H1 (cell line): ENCODE data around the gene RNF130. TPM values are rescaled to one million over a fixed set of nuclear protein-coding genes. Genes with fewer than 3 reads are reported as not detected.

ENCODE experiments used
- CTCF ChIA-PET: fragments of 300-600 bp; sonication (Branson Sonifier 250); formaldehyde crosslinking; loops from one replicate; lab custom pipeline; 2021; ENCODE audit not compliant: partially characterized antibody; lab: Charles Lee
- POLR2A ChIA-PET: fragments of 300-600 bp; sonication (Branson Sonifier 250); formaldehyde crosslinking; loops from one replicate; lab custom pipeline; 2021; ENCODE audit warnings: inconsistent platforms; ENCODE audit not compliant: partially characterized antibody; lab: Charles Lee
- DNase-seq, 2 experiments: peaks; one replicate each; pipeline versions ENCODE4 v3.0.0 to v3.0.0-alpha.2; 2010 to 2022; ENCODE audit warnings: low spot score in 2 of 2, low read depth in 1 of 2, mixed read lengths in 1 of 2
- FAIRE-seq: peaks from 2 replicates; lab custom pipeline; 2011; peaks lifted over from hg19 to GRCh38; lab: Jason Lieb, UNC
- H2AFZ ChIP-seq: 2 replicates; pipeline ENCODE4 v1.8.1; 2012; ENCODE audit warnings: low read length, inconsistent platforms
- H2AK5ac ChIP-seq: 2 replicates; pipeline ENCODE4 v1.6.1; 2013; ENCODE audit warnings: low read depth, low read length
- H2BK120ac ChIP-seq: replicated peaks from 2 replicates; pipeline ENCODE3; 2013; ENCODE audit warnings: low read depth, low read length, inconsistent platforms
- H2BK12ac ChIP-seq: 2 replicates; pipeline ENCODE4 v1.6.1; 2013; ENCODE audit warnings: low read depth, low read length
- H2BK15ac ChIP-seq: 2 replicates; pipeline ENCODE4 v1.6.1; 2013; ENCODE audit warnings: low read length
- H2BK20ac ChIP-seq: 2 replicates; pipeline ENCODE4 v1.6.1; 2013; ENCODE audit warnings: low read length
- H2BK5ac ChIP-seq: 2 replicates; pipeline ENCODE4 v1.6.1; 2013; ENCODE audit warnings: low read depth, low read length
- H3K14ac ChIP-seq: 2 replicates; pipeline ENCODE4 v1.6.1; 2013; ENCODE audit warnings: inconsistent platforms; ENCODE audit not compliant: insufficient read length
- H3K18ac ChIP-seq: 2 replicates; pipeline ENCODE4 v1.6.1; 2013; ENCODE audit warnings: low read length; ENCODE audit errors: extremely low read depth
- H3K23ac ChIP-seq: 2 replicates; pipeline ENCODE4 v1.6.1; 2013; ENCODE audit warnings: inconsistent platforms; ENCODE audit not compliant: insufficient read length
- H3K23me2 ChIP-seq: 2 replicates; pipeline ENCODE4 v1.6.1; 2013; ENCODE audit warnings: low read depth, low read length
- H3K27ac ChIP-seq: 2 replicates; pipeline ENCODE4 v1.6.1; 2011; ENCODE audit warnings: low read depth, low read length, inconsistent platforms
- H3K27me3 ChIP-seq, 4 experiments: replicated peaks in 1 of 4; 1 replicate in 1 of 4; 2 replicates in 3 of 4; pipeline versions ENCODE4 v1.6.1 to v1.8.1; 2011 to 2013; ENCODE audit warnings: low read length in 3 of 4, mild to moderate bottlenecking in 3 of 4, inconsistent platforms in 2 of 4, mixed read lengths in 2 of 4, moderate library complexity in 1 of 4; ENCODE audit not compliant: control insufficient read depth in 3 of 4, insufficient read depth in 3 of 4; ENCODE audit errors: extremely low read depth in 1 of 4
- H3K36me3 ChIP-seq, 4 experiments: 2 replicates each; pipeline versions ENCODE4 v1.6.1 to v1.8.1; 2011 to 2013; ENCODE audit warnings: mild to moderate bottlenecking in 4 of 4, low read length in 3 of 4, moderate library complexity in 2 of 4, control low read depth in 1 of 4, inconsistent platforms in 1 of 4; ENCODE audit not compliant: insufficient read depth in 4 of 4, control insufficient read depth in 2 of 4
- H3K4ac ChIP-seq: replicated peaks from 2 replicates; pipeline ENCODE3; 2013; ENCODE audit warnings: low read length, low read depth, mixed read lengths, inconsistent platforms; ENCODE audit not compliant: insufficient read length
- H3K4me1 ChIP-seq, 4 experiments: replicated peaks in 1 of 4; 1 replicate in 1 of 4; 2 replicates in 3 of 4; pipeline versions ENCODE4 v1.6.1 to v1.8.1; 2011 to 2013; ENCODE audit warnings: low read length in 3 of 4, inconsistent platforms in 2 of 4, mixed read lengths in 1 of 4; ENCODE audit not compliant: insufficient read depth in 4 of 4, control insufficient read depth in 3 of 4
- H3K4me2 ChIP-seq, 2 experiments: 2 replicates each; pipeline versions ENCODE4 v1.6.1 to v1.8.1; 2011 to 2013; ENCODE audit warnings: low read depth in 2 of 2, low read length in 2 of 2, control low read depth in 1 of 2, inconsistent platforms in 1 of 2, mild to moderate bottlenecking in 1 of 2; ENCODE audit not compliant: insufficient read depth in 1 of 2
- H3K4me3 ChIP-seq, 4 experiments: fragments of 200-600, 300-600 bp in 1 of 4; sonication (generic), shearing (Covaris generic), sonication (Bioruptor Twin) in 1 of 4; 2 replicates each; pipeline versions ENCODE4 v1.5.1 to v1.8.1; 2011 to 2016; ENCODE audit warnings: low read length in 4 of 4, low read depth in 3 of 4, control low read depth in 2 of 4, inconsistent platforms in 2 of 4, mild to moderate bottlenecking in 2 of 4, mixed read lengths in 1 of 4, moderate library complexity in 1 of 4; ENCODE audit not compliant: insufficient read depth in 2 of 4; ENCODE audit errors: extremely low read depth in 1 of 4
- H3K56ac ChIP-seq: replicated peaks from 2 replicates; pipeline ENCODE3; 2013; ENCODE audit warnings: low read depth, mild to moderate bottlenecking, mixed read lengths, low read length, inconsistent platforms; ENCODE audit not compliant: insufficient read length
- H3K79me1 ChIP-seq: 2 replicates; pipeline ENCODE4 v1.6.1; 2013; ENCODE audit warnings: low read depth, low read length, control low read depth
- H3K79me2 ChIP-seq, 2 experiments: 2 replicates each; pipeline versions ENCODE4 v1.6.1 to v1.8.1; 2012 to 2013; ENCODE audit warnings: low read length in 2 of 2, mild to moderate bottlenecking in 2 of 2, inconsistent platforms in 1 of 2; ENCODE audit not compliant: insufficient read depth in 2 of 2, control insufficient read depth in 1 of 2
- H3K9ac ChIP-seq, 4 experiments: replicated peaks in 1 of 4; 1 replicate in 1 of 4; 2 replicates in 3 of 4; pipeline versions ENCODE4 v1.6.1 to v1.8.1; 2011 to 2013; ENCODE audit warnings: low read depth in 3 of 4, low read length in 3 of 4, control low read depth in 2 of 4, mild to moderate bottlenecking in 2 of 4, moderate library complexity in 2 of 4, inconsistent platforms in 1 of 4; ENCODE audit errors: extremely low read depth in 1 of 4
- H3K9me3 ChIP-seq, 2 experiments: 2 replicates each; pipeline versions ENCODE4 v1.6.1 to v1.8.1; 2012 to 2013; ENCODE audit warnings: mild to moderate bottlenecking in 2 of 2, moderate library complexity in 2 of 2, control low read depth in 1 of 2, inconsistent platforms in 1 of 2, low read depth in 1 of 2, low read length in 1 of 2, mixed read lengths in 1 of 2; ENCODE audit not compliant: insufficient read depth in 2 of 2
- H4K20me1 ChIP-seq, 2 experiments: replicated peaks in 1 of 2; 2 replicates each; pipeline versions ENCODE3 to v1.8.1; 2011 to 2013; ENCODE audit warnings: inconsistent platforms in 2 of 2, low read length in 2 of 2, mild to moderate bottlenecking in 1 of 2; ENCODE audit not compliant: insufficient read depth in 2 of 2, control insufficient read depth in 1 of 2
- H4K5ac ChIP-seq: 2 replicates; pipeline ENCODE4 v1.6.1; 2013; ENCODE audit warnings: low read length, low read depth, mixed read lengths, inconsistent platforms; ENCODE audit not compliant: insufficient read length
- H4K8ac ChIP-seq: 2 replicates; pipeline ENCODE4 v1.8.0; 2013; ENCODE audit warnings: mild to moderate bottlenecking, moderate library complexity, low read length, inconsistent platforms; ENCODE audit not compliant: insufficient read depth; ENCODE audit errors: extremely low read depth
- H4K91ac ChIP-seq: replicated peaks from 2 replicates; pipeline ENCODE3; 2013; ENCODE audit warnings: low read length, mixed read lengths, inconsistent platforms; ENCODE audit not compliant: insufficient read length
- EGR1 ChIP-seq: IDR thresholded peaks from 2 replicates; pipeline ENCODE4 v1.6.1; 2011; ENCODE audit warnings: low read depth, low read length, borderline replicate concordance
- GTF2F1 ChIP-seq: IDR thresholded peaks from 2 replicates; pipeline ENCODE4 v1.6.1; 2012; ENCODE audit warnings: low read depth, low read length, improper control_type of control experiment, borderline replicate concordance
- RAD21 ChIP-seq, 2 experiments: IDR thresholded peaks in 1 of 2; conservative IDR thresholded peaks in 1 of 2; 2 replicates each; pipeline ENCODE4 v1.6.1; 2011; ENCODE audit warnings: low read depth in 2 of 2, low read length in 2 of 2, improper control_type of control experiment in 1 of 2, inconsistent platforms in 1 of 2, mild to moderate bottlenecking in 1 of 2, moderate library complexity in 1 of 2
- RNF2 ChIP-seq: fragments of 200-900, 300-1000 bp; sonication (generic); IDR thresholded peaks from 2 replicates; pipeline ENCODE4 v1.7.1; 2016; ENCODE audit warnings: borderline replicate concordance, low read depth, mild to moderate bottlenecking, antibody characterized with exemption, low read length; ENCODE audit not compliant: poor library complexity, severe bottlenecking; ENCODE audit errors: missing control alignments
- RXRA ChIP-seq: IDR thresholded peaks from 2 replicates; pipeline ENCODE4 v1.6.1; 2011; ENCODE audit warnings: low read depth, mild to moderate bottlenecking, low read length, moderate library complexity; ENCODE audit not compliant: insufficient read depth
- WGBS, 2 experiments: shearing (Covaris generic) in 1 of 2; methylation state at CpG; one replicate each; pipeline versions ENCODE4 v1.1.6 to v1.1.7; 2013 to 2015; ENCODE audit warnings: low lambda C conversion rate in 2 of 2, mixed read lengths in 2 of 2, inconsistent platforms in 1 of 2, low coverage in 1 of 2, missing lambda C conversion rate in 1 of 2; ENCODE audit not compliant: insufficient replicate concordance in 2 of 2, insufficient coverage in 1 of 2, insufficient read length in 1 of 2; ENCODE audit errors: extremely low coverage in 1 of 2, missing lambda C conversion rate in 1 of 2; 5-methylcytosine and 5-hydroxymethylcytosine counted together
- polyA plus RNA-seq, 7 experiments: library from polyadenylated mRNA; depleted of rRNA in 3 of 7; stranded (reverse) in 5 of 7; unstranded in 2 of 7; fragments of >200 nt in 5 of 7; fragments of 200-250 nt in 2 of 7; gene quantifications; 1 replicate in 5 of 7; 2 replicates in 1 of 7; 4 replicates in 1 of 7; pipeline versions ENCODE4 v1.2.1 to v1.2.3, GENCODE V29; 2011 to 2013; ENCODE audit warnings: missing spikeins in 2 of 7, mixed read lengths in 2 of 7
- total RNA-seq: library from RNA; stranded (reverse); fragmentation: NEBNext Ultra II Directional; extraction: Animal tissue kit (Norgen Biotek cat#: 25700); gene quantifications from 2 replicates; pipeline ENCODE4 v1.2.1, GENCODE V29; 2021
- TF ChIP-seq, protein P1 (sequence below): IDR thresholded peaks from 2 replicates; pipeline ENCODE4 v1.6.1; 2012; ENCODE audit warnings: low read length, inconsistent platforms

RNF130 gene
- total and polyA plus RNA-seq, 2 of the 8 experiments (the other 6 are each of a cell fraction or from before 2014, with no cell fraction given), result 65.1 to 70.0 TPM

DNA sequence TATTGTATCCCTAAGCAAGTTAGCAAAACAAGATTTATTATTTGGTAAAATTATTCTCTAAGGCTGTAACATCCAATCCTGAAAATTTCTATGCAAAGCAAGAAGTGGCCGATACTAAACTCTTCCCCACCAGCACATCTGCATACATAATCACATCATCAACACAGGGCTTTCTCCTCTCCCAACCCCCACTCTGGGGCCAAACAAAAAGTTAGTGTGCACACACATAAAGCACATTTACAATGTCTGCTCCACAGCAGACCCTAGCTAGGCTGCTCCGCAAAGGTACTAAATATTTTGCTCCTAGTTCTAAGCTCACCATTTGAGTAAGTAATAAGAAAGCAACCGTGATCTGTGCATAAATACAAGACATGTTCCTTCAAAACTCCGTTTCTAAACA lies 3.6 kb downstream of the RNF130 start:
- H3K56ac ChIP-seq, result no peak overlapping the region
- H2BK5ac ChIP-seq, result no peak overlapping the region; the same call in 1 of the 2 replicates
- no peak overlapping the region for H2BK15ac ChIP-seq
- H3K4me2 ChIP-seq, result peak overlapping the region; percentile 29 to 59
- no peak overlapping the region for H3K4ac ChIP-seq
- DNase-seq (no peak), FAIRE-seq (no peak)
- H2BK20ac ChIP-seq, result no peak overlapping the region
- no peak overlapping the region for H4K91ac ChIP-seq
- H3K9ac ChIP-seq, result no peak overlapping the region; a peak in 1 of 7 replicates
- peaks cover 2 to 11% (median 8%) of the 10 kb centered on the region in 4 experiments; a peak in 4 of 7 replicates for H3K4me1 ChIP-seq
- CTCF ChIA-PET, result interaction anchor here (0.8 to 1.7 kb wide), 4 partner anchors 16 to 46 kb away, joined by 3 to 6 read pairs (median 4); no protein-coding TSS in a partner anchor
- no peak overlapping the region for H2AFZ ChIP-seq
- peak overlapping the region; percentile 55 for H4K5ac ChIP-seq
- peaks cover 0 to 5% (median 0%) of the 10 kb centered on the region in 4 experiments; a peak in 1 of 8 replicates for H3K36me3 ChIP-seq
- H4K20me1 ChIP-seq, result peaks cover 2 to 12% of the 10 kb centered on the region in 2 experiments
- no peak overlapping the region for H2BK120ac ChIP-seq
- H3K27me3 ChIP-seq, result peaks cover 6 to 10% (median 8%) of the 10 kb centered on the region in 4 experiments
- H3K79me1 ChIP-seq, result peaks cover 7% of the 10 kb centered on the region
- peaks cover 22 to 83% of the 10 kb centered on the region in 2 experiments for H3K79me2 ChIP-seq
- H3K23ac ChIP-seq, result no peak overlapping the region
- no peak overlapping the region for H2AK5ac ChIP-seq
- H3K9me3 ChIP-seq, result peaks cover 7 to 8% of the 10 kb centered on the region in 2 experiments
- POLR2A ChIA-PET, result interaction anchor here (1.4 kb wide), 1 partner anchor 16 kb away, joined by 4 read pairs; no protein-coding TSS in a partner anchor
- H3K18ac ChIP-seq, result no peak overlapping the region
- H3K23me2 ChIP-seq, result peaks cover 14% of the 10 kb centered on the region
- peak overlapping the region in 1 of 4 experiments; percentile 42; a peak in 2 of 8 replicates for H3K4me3 ChIP-seq
- H2BK12ac ChIP-seq, result no peak overlapping the region
- H3K14ac ChIP-seq, result no peak overlapping the region
- no peak overlapping the region for H3K27ac ChIP-seq
- TF ChIP-seq RAD21 (IDR thresholded peaks at IDR 0.05 in 1 of 2, conservative IDR thresholded peaks at IDR 0.05 in 1 of 2; ENCODE audit: low read depth in 2 of 2, low read length in 2 of 2), result no peak
- no peak for TF ChIP-seq EGR1
- no peak for TF ChIP-seq RNF2
- TF ChIP-seq GTF2F1, result no peak
- TF ChIP-seq, protein P1, sequence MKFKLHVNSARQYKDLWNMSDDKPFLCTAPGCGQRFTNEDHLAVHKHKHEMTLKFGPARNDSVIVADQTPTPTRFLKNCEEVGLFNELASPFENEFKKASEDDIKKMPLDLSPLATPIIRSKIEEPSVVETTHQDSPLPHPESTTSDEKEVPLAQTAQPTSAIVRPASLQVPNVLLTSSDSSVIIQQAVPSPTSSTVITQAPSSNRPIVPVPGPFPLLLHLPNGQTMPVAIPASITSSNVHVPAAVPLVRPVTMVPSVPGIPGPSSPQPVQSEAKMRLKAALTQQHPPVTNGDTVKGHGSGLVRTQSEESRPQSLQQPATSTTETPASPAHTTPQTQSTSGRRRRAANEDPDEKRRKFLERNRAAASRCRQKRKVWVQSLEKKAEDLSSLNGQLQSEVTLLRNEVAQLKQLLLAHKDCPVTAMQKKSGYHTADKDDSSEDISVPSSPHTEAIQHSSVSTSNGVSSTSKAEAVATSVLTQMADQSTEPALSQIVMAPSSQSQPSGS, result no peak
- TF ChIP-seq RXRA, result no peak
- no peak overlapping the region for H4K8ac ChIP-seq
- 69% methylated on average over 4 of the region's 4 CpGs; no CpG with 5 or more reads in 1 of the 2 experiments for WGBS, 2 experiments
